CD4-positive, alpha-beta T cell treated with Interleukin-15 for 1 hour (primary cell): Measurements from ENCODE around the gene SYT13.

Source experiments
- DNase-seq: peaks from one replicate; pipeline ENCODE4 v3.0.0-alpha.2; 2020

Gene SYT13

GRCh38 chr11:45245218-45246045 lies 40.7 kb downstream of the SYT13 start:
- DNase-seq, result no peak

- DNase-seq, result no peak
These were observed 42.2 kb downstream of the SYT13 start for GRCh38 chr11:45243967-45244366.

- no peak for DNase-seq
These were observed 46.4 kb downstream of the SYT13 start for GRCh38 chr11:45239733-45240132.

GRCh38 chr11:45238724-45239123 lies 47.4 kb downstream of the SYT13 start:
- DNase-seq, result no peak

GRCh38 chr11:45237711-45238315 lies 48.3 kb downstream of the SYT13 start:
- DNase-seq, result no peak

GRCh38 chr11:45234306-45235006 lies 51.7 kb downstream of the SYT13 start:
- DNase-seq, result no peak

GRCh38 chr11:45233804-45234170 lies 52.4 kb downstream of the SYT13 start:
- no peak for DNase-seq

GRCh38 chr11:45233121-45233803 lies 52.9 kb downstream of the SYT13 start:
- DNase-seq, result peak; percentile 43

GRCh38 chr11:45232341-45233080 lies 53.6 kb downstream of the SYT13 start:
- DNase-seq, result no peak

GRCh38 chr11:45229401-45230020 lies 56.6 kb downstream of the SYT13 start:
- no peak for DNase-seq

GRCh38 chr11:45227836-45228235 lies 58.3 kb downstream of the SYT13 start:
- DNase-seq, result no peak

GRCh38 chr11:45226901-45227300 lies 59.2 kb downstream of the SYT13 start:
- no peak for DNase-seq

GRCh38 chr11:45225961-45226871 lies 59.9 kb downstream of the SYT13 start:
- no peak for DNase-seq

GRCh38 chr11:45225277-45225676 lies 60.9 kb downstream of the SYT13 start:
- DNase-seq, result no peak

- no peak for DNase-seq
These were observed 61.4 kb downstream of the SYT13 start for GRCh38 chr11:45224766-45225165.

- DNase-seq, result no peak
These were observed 62.6 kb downstream of the SYT13 start for GRCh38 chr11:45223496-45223895.

- no peak for DNase-seq
These were observed 66.7 kb downstream of the SYT13 start for GRCh38 chr11:45219411-45219810.

- no peak for DNase-seq
These were observed 67.4 kb downstream of the SYT13 start for GRCh38 chr11:45218705-45219104.

GRCh38 chr11:45217991-45218390 lies 68.2 kb downstream of the SYT13 start:
- DNase-seq, result no peak

GRCh38 chr11:45216901-45217300 lies 69.2 kb downstream of the SYT13 start:
- DNase-seq, result no peak

GRCh38 chr11:45216031-45216430 lies 70.1 kb downstream of the SYT13 start:
- DNase-seq, result no peak
